Mucosa of descending colon (tissue), 3 donors: ENCODE results near the gene PSMB10. TPM values are rescaled to one million over a fixed set of nuclear protein-coding genes. Genes with fewer than 3 reads are reported as not detected.

Source experiments
- ATAC-seq: fragments of 200-7000 bp; cut with Tn5 transposase; one replicate; pipeline ENCODE4 v1.9.1; 2020; ENCODE audit warnings: mild to moderate bottlenecking, moderate library complexity
- DNase-seq, 3 donors: peaks; one replicate each; pipeline ENCODE4 v3.0.0-alpha.2; 2020
- H3K36me3 ChIP-seq: fragments of 200-600 bp; one replicate; pipeline ENCODE4 v1.8.0; 2021; ENCODE audit warnings: low read depth, mild to moderate bottlenecking
- H3K4me1 ChIP-seq: fragments of 200-600 bp; one replicate; pipeline ENCODE4 v1.8.0; 2021; ENCODE audit warnings: low read depth, mild to moderate bottlenecking
- H3K4me3 ChIP-seq: fragments of 200-600 bp; one replicate; pipeline ENCODE4 v1.8.0; 2021; ENCODE audit warnings: mild to moderate bottlenecking
- H3K9me3 ChIP-seq: fragments of 200-600 bp; one replicate; pipeline ENCODE4 v1.8.0; 2021; ENCODE audit warnings: mild to moderate bottlenecking
- intact Hi-C, 2 donors: fragments of 100-400 bp; cut with DNase I in 1 of 2; cut with micrococcal nuclease in 1 of 2; formaldehyde crosslinking; loops; one replicate each; pipeline versions ENCODE4 v1.11.0 to v1.11.1; 2022; cut with DNase I, micrococcal nuclease
- total RNA-seq, 3 donors: library from RNA; stranded (reverse); fragmentation: NEBNext Ultra II Directional in 2 of 3; extraction: Animal tissue kit (Norgen Biotek cat#: 25700) in 2 of 3; gene quantifications; one replicate each; pipeline versions ENCODE4 v1.2.1 to v1.2.4, GENCODE V29; 2021 to 2023
- TF ChIP-seq, protein P1 (sequence below): fragments of 200-600 bp; IDR thresholded peaks from one replicate; pipeline ENCODE4 v1.8.0; 2022; ENCODE audit warnings: antibody characterized with exemption, mild to moderate bottlenecking
- donor health status: DM: no; HTN: no; CAD: no; lungs with moderate emphysema.
- donor health status: DM: no; HTN: no; CAD: no.
- donor health status: DM: no; HTN: yes; CAD: no.

The PSMB10 gene
- total RNA-seq, 3 donors from 2014 or later, result 96.9 to 175 (median 139) TPM

DNA sequence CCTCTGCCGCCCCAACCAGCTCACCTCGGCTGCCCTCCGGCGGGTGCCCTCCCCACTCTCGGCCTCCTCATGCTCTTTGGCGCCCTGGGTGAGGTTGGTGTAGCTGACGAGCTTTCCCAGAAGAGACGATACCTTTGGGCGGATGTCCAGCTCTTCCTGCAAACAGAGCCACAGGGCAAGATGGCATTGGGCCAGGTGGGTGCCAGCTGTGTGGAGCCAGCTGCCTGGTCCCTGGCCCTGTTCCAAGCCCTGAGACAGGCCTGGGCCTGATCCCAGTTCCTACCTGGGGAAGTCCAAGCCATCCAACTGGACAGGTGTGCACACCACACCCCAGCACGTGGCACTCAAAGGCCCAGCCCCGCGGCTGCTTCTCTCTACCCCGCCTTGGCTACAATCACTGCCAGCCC is 24.9 kb upstream of the PSMB10 start:
- peak; percentile 92 for ATAC-seq

DNA sequence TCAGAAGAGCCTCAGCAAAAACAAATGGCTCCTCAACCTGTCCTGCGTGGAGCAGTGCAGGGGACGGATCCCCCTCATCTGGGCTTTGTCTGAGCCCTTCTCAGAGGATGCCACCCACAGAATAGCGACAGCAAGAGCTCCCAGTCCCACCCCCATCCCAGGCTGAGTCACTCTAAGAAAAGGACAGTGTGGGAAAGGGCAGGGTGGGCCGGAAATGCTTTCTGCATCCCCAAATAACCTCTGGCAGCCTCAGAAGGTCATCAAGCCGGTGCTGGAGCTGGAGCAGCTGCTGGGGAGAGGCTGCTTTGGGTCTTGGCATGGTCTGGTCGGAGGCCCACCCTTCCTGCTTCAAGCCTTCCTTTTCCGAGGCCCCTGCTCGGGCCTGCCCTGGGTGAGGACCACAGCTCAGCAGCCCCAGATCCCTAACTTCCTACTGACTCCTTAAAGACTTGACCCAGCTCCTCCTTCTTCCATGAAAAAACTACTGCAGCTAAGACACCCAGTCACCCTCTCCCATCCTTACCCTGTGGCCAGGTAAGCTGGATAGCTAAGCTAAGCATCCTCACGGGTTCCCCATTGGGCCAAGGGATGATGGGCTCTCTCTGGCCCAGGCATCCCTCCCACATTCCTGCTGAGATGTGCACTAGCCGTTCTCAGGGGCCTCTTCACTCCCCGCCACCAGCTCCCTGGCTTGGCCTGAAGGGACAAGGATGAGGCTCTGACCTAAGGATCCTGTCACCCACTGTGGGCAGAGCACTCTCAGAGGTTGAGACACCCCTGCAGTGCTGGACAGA is 23.1 kb upstream of the PSMB10 start:
- peak; percentile 62 for ATAC-seq
- H3K4me1 ChIP-seq, result peaks cover 13% of the 10 kb centered on the region
- DNase-seq, result peak in 2 of 3 donors; percentile 64 to 72

More for the DNA sequence above, 24.9 kb upstream of the PSMB10 start:
- Histone ChIP-seq H3K4me3 (no peak overlapping the region), H3K9me3 (no peaks in the 10 kb centered on the region), H3K4me1 (peaks cover 19% of the 10 kb centered on the region), H3K36me3 (no peaks in the 10 kb centered on the region)
- intact Hi-C loops, result no loop called here
- TF ChIP-seq, protein P1, sequence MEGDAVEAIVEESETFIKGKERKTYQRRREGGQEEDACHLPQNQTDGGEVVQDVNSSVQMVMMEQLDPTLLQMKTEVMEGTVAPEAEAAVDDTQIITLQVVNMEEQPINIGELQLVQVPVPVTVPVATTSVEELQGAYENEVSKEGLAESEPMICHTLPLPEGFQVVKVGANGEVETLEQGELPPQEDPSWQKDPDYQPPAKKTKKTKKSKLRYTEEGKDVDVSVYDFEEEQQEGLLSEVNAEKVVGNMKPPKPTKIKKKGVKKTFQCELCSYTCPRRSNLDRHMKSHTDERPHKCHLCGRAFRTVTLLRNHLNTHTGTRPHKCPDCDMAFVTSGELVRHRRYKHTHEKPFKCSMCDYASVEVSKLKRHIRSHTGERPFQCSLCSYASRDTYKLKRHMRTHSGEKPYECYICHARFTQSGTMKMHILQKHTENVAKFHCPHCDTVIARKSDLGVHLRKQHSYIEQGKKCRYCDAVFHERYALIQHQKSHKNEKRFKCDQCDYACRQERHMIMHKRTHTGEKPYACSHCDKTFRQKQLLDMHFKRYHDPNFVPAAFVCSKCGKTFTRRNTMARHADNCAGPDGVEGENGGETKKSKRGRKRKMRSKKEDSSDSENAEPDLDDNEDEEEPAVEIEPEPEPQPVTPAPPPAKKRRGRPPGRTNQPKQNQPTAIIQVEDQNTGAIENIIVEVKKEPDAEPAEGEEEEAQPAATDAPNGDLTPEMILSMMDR, result no peak
- DNase-seq, result peak; percentile 89 to 94 (median 92)

DNA sequence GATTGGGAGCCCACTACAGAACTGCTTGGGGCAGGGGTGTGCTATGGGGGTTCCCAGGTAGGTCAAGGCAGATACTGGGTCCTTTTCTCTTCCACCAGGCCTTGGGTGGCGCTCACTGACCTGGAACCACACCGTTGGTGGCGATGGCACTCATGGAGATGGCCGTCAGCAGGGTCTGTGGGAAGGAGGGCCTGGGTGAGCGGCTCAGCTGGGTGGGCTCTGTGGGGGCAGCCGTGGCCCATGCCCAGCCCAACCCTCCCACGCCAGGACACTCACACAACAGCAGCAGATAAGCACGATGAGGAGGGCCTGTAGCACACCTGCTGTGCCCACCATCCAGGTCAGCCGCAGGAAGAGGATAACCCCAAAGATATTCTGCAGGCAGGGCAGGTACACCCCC is 21.0 kb upstream of the PSMB10 start:
- intact Hi-C loops, result no loop called here
- DNase-seq, result no peak

More for the DNA sequence above, 23.1 kb upstream of the PSMB10 start:
- TF ChIP-seq, protein P1, result no peak
- intact Hi-C loops, result no loop called here
- Histone ChIP-seq H3K9me3 (no peaks in the 10 kb centered on the region), H3K36me3 (no peaks in the 10 kb centered on the region), H3K4me3 (no peak overlapping the region)

DNA sequence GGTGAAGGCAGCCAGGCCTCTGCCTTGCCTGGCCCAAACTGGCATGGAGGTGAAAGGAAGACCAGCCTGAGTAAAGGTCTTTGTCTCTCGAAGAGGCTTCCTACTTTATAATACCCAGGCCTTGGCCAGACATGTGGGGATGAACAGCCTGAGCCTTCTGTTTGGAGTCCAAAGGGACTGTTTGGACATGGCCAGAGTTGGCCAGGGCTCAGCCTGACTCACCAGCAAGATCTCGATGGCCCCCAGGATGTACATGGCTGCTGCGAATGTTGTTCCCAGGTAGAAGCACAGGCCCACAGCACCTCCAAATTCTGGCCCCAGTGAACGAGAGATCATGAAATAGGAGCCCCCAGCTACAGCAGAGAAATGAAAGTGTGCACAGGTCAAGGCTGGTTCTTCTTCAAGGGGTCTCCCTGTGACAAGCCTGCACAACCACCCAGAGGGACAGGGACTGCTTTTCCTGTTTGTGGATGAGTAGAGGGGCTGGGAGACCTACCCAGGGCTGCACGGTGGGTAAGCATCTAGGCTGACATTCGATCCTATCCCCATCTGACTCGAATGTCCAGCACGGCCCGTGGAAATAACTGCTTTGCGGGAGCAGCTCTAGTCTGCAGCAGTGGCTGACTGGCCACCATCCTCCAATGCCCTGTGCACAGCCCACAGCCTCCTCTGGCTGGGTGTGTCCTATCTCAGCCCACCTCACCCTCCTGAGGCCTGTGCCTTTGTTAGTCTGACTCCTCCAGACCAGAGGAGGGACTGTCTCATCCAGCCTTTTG is 18.0 kb upstream of the PSMB10 start:
- TF ChIP-seq, protein P1, result no peak
- DNase-seq (no peak), ATAC-seq (no peak)
- no peak overlapping the region for H3K4me3 ChIP-seq
- H3K9me3 ChIP-seq, result no peaks in the 10 kb centered on the region
- H3K36me3 ChIP-seq, result no peaks in the 10 kb centered on the region
- peaks cover 5% of the 10 kb centered on the region for H3K4me1 ChIP-seq
- intact Hi-C loops, result no loop called here

More for the DNA sequence above, 21.0 kb upstream of the PSMB10 start:
- no peak overlapping the region for H3K4me3 ChIP-seq
- ATAC-seq, result no peak
- H3K4me1 ChIP-seq, result peaks cover 13% of the 10 kb centered on the region
- no peaks in the 10 kb centered on the region for H3K9me3 ChIP-seq
- TF ChIP-seq, protein P1, result no peak
- no peaks in the 10 kb centered on the region for H3K36me3 ChIP-seq

DNA sequence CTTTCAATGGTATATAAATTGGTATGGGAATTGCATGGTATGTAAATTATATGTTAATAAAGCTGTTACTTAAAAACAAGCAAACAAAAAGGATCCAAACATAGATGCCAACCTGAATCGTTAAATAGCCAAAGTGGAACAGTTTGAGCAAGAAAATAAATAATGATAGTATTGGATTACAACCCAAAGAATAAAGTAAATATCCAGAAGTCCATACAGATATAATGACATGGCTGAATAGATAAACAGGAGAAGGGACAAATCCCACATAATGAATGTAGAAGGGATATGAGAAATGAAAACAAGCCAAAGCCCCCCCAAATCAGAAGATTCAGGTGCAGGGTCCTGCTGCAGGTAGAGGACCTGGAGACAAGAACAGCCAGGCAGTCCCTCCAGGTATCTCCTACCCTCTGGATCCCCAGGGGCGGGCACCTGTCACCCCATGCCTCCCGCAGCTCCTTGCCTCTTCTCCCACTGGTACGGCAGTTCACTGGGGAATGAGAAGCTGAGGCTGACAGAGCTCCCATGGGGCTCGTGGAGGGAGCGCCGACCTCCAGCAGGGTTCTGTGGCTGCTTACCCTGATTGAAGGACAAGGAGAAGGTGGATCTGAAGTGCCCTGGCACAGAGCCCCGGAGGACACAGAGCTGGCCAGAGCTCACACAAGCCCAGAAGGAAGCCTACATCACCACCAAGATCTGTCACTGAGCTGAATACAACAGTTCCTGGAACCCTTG is 17.2 kb upstream of the PSMB10 start:
- H3K9me3 ChIP-seq, result no peaks in the 10 kb centered on the region
- intact Hi-C loops, result no loop called here
- DNase-seq (no peak), ATAC-seq (no peak)
- no peaks in the 10 kb centered on the region for H3K36me3 ChIP-seq
- H3K4me3 ChIP-seq, result no peak overlapping the region
- no peaks in the 10 kb centered on the region for H3K4me1 ChIP-seq
- TF ChIP-seq, protein P1, result no peak
